IPS-15b (cell line): ENCODE results near the gene HARBI1.

Experiments used
- H3K27me3 ChIP-seq: one replicate; pipeline ENCODE4 v1.6.1; 2013; ENCODE audit warnings: low read length; ENCODE audit not compliant: control insufficient read depth, insufficient read depth
- H3K36me3 ChIP-seq: one replicate; pipeline ENCODE4 v1.6.1; 2013; ENCODE audit warnings: low read length; ENCODE audit not compliant: control insufficient read depth, insufficient read depth
- H3K4me1 ChIP-seq: one replicate; pipeline ENCODE4 v1.6.1; 2013; ENCODE audit warnings: mild to moderate bottlenecking, low read length; ENCODE audit not compliant: control insufficient read depth, insufficient read depth
- H3K4me3 ChIP-seq: one replicate; pipeline ENCODE4 v1.5.1; 2013; ENCODE audit warnings: low read depth, low read length
- H3K9ac ChIP-seq: one replicate; pipeline ENCODE4 v1.6.1; 2013; ENCODE audit warnings: low read depth, mild to moderate bottlenecking, low read length
- H3K9me3 ChIP-seq: one replicate; pipeline ENCODE4 v1.6.1; 2013; ENCODE audit warnings: mild to moderate bottlenecking, low read length; ENCODE audit not compliant: control insufficient read depth, insufficient read depth

Gene HARBI1

DNA sequence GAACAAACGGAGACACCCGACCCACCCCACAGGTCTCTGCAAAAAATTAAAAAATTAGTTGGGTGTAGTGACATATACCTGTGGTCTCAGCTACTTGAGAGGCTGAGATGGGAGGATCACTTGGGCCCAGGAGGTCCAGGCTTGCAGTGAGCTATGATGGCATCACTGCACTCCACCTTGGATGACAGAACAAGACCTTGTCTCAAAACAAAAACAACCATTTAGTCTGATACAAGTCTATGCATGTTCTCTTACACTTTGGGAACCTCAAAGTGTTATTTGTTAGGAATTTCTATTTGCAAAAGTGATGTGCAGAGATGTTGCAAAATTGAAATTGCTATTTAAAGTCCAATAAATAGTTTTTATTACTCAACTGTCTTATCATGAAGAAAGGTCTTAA is 14.6 kb upstream of the HARBI1 start:
- Histone ChIP-seq H3K4me3 (no peak overlapping the region), H3K9me3 (no peaks in the 10 kb centered on the region), H3K9ac (no peak overlapping the region), H3K27me3 (no peaks in the 10 kb centered on the region), H3K36me3 (no peaks in the 10 kb centered on the region), H3K4me1 (no peaks in the 10 kb centered on the region)

- Histone ChIP-seq H3K36me3 (no peaks in the 10 kb centered on the region), H3K9me3 (no peaks in the 10 kb centered on the region), H3K9ac (no peak overlapping the region), H3K4me3 (no peak overlapping the region), H3K4me1 (no peaks in the 10 kb centered on the region), H3K27me3 (no peaks in the 10 kb centered on the region)
These were observed 13.2 kb upstream of the HARBI1 start for GRCh38 chr11:46630237-46630636.

GRCh38 chr11:46628961-46629360 is 11.9 kb upstream of the HARBI1 start:
- Histone ChIP-seq H3K36me3 (no peaks in the 10 kb centered on the region), H3K9me3 (no peaks in the 10 kb centered on the region), H3K9ac (no peak overlapping the region), H3K4me3 (no peak overlapping the region), H3K27me3 (no peaks in the 10 kb centered on the region), H3K4me1 (no peaks in the 10 kb centered on the region)

- no peak overlapping the region for H3K4me3 ChIP-seq
- no peaks in the 10 kb centered on the region for H3K36me3 ChIP-seq
- no peaks in the 10 kb centered on the region for H3K27me3 ChIP-seq
- H3K9me3 ChIP-seq, result no peaks in the 10 kb centered on the region
- no peak overlapping the region for H3K9ac ChIP-seq
- H3K4me1 ChIP-seq, result no peaks in the 10 kb centered on the region
These were observed 8.4 kb upstream of the HARBI1 start for GRCh38 chr11:46625406-46625805.

DNA sequence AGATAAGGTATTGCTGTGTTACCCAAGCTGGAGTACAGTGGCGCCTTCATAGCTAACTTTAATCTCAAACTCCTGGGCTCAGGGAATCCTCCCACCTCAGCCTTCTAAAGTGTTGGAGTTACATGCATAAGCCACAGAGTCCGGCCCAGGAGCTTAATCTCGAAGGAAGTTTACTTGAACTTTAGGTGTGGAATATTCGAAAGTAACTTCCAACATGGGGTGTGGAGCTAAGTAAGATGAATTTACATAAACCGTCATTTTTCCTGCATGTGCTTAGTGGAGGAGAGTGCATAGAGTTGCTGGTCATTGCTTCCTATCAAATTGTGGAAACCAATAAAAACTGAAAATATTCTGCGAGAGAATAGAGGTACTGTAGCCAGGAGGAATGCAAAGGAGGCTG is 1.8 kb upstream of the HARBI1 start:
- peaks cover 4% of the 10 kb centered on the region for H3K4me1 ChIP-seq
- no peak overlapping the region for H3K9ac ChIP-seq
- no peaks in the 10 kb centered on the region for H3K9me3 ChIP-seq
- no peaks in the 10 kb centered on the region for H3K36me3 ChIP-seq
- H3K27me3 ChIP-seq, result no peaks in the 10 kb centered on the region
- no peak overlapping the region for H3K4me3 ChIP-seq

DNA sequence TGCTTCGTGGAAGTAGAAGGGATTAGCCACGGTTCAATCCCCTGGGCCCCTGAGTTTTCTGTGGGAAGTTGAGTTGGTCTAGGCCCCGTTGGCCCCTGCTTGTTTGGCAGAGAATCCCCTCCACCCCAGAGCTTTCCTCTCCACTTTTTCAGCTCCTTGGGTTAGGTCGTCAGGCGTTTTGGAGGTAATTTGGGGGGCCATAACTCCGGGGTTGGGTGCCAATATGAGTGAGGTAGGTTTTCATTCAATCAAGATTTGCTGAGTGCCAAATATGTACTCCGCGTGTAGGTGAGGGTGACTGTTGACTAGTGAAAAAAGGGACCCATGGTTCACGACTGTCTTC is 916 bp upstream of the HARBI1 start:
- H3K36me3 ChIP-seq, result no peaks in the 10 kb centered on the region
- peaks cover 4% of the 10 kb centered on the region for H3K4me1 ChIP-seq
- H3K4me3 ChIP-seq, result peak overlapping the region; percentile 100
- peak overlapping the region; percentile 99 for H3K9ac ChIP-seq
- no peaks in the 10 kb centered on the region for H3K27me3 ChIP-seq
- H3K9me3 ChIP-seq, result no peaks in the 10 kb centered on the region

GRCh38 chr11:46616551-46617133 is 385 bp downstream of the HARBI1 start:
- Histone ChIP-seq H3K4me1 (peaks cover 4% of the 10 kb centered on the region), H3K4me3 (peak overlapping the region; percentile 100)

DNA sequence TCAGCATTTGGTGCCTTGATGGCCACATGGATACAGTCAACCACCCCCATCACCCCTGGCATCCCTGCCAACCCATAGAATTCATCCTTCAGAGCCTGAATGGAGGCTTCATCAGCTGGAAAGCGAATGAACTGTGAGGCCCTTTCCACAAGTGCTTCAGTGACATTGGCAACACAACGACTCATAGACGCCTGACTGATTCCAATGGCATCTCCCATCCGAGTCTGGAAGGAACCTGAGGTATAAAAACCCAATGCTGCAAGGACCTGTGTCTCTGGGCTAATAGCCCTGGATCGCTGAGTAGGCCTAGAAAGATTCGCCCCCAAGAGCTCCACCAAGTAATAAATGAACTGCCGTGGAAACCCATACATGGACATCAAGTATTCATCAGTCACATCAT is 1.3 kb downstream of the HARBI1 start:
- Histone ChIP-seq H3K9me3 (no peaks in the 10 kb centered on the region), H3K27me3 (no peaks in the 10 kb centered on the region), H3K36me3 (no peaks in the 10 kb centered on the region), H3K4me3 (no peak overlapping the region), H3K9ac (no peak overlapping the region), H3K4me1 (peaks cover 4% of the 10 kb centered on the region)

More at GRCh38 chr11:46616551-46617133, 385 bp downstream of the HARBI1 start:
- Histone ChIP-seq H3K9ac (peak overlapping the region; percentile 99), H3K27me3 (no peaks in the 10 kb centered on the region), H3K36me3 (no peaks in the 10 kb centered on the region), H3K9me3 (no peaks in the 10 kb centered on the region)

DNA sequence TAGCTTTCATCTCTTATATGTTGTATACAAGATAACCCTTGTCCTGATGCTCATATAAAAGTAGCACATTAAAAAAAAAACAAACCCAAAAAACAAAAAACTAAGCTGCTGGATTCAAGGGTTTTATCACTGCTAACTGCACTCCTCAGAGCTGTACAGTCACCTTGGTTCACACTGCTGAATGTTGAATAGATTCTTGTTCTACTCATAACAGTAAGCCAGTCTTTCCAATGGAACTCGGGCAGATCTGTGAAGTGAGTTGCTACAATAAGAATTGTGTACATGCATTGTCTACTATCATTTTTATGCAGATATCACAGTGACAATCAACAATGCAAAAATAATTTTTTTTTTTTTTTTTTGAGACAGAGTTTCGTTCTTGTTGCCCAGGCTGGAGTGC is 4.7 kb downstream of the HARBI1 start:
- peaks cover 4% of the 10 kb centered on the region for H3K4me1 ChIP-seq
- no peaks in the 10 kb centered on the region for H3K36me3 ChIP-seq
- no peak overlapping the region for H3K9ac ChIP-seq
- H3K27me3 ChIP-seq, result no peaks in the 10 kb centered on the region
- H3K4me3 ChIP-seq, result no peak overlapping the region
- H3K9me3 ChIP-seq, result no peaks in the 10 kb centered on the region

DNA sequence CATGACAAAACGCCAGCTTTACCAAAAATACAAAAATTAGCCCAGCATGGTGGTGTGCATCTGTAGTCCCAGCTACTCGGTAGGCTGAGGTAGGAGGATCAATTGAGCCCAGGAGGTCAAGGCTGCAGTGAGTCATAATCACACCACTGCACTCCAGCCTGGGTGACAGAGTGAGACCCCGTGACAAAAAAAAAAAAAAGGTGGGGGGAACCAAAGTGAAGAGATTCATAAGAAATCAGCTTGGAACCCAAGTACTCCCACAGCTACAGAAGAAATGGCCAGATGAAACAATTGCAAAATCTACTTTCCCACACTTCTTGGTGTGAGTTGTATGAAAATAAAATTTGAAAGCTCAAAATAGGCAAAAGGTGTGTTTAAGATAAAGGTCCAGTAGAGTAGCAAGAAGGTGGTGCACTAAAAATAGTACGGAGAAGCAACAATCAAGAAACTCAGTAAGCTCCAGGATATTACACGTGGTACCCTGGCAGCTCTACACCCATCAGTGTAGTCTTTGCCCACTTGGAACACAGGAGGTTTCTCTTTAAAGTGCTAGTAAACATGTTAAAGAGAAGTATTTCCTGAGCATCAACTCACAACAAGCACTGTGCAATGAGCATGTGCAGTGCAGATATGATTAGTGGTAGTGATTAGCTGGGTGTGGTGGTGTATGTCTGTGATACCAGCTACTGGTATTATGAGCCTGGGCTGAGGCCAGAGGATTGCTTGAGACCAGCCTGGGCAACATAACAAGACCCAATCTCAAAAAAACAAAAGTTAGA is 5.3 kb downstream of the HARBI1 start:
- Histone ChIP-seq H3K9me3 (no peaks in the 10 kb centered on the region), H3K4me3 (no peak overlapping the region), H3K36me3 (no peaks in the 10 kb centered on the region), H3K9ac (no peak overlapping the region), H3K4me1 (peaks cover 4% of the 10 kb centered on the region), H3K27me3 (no peaks in the 10 kb centered on the region)

GRCh38 chr11:46609386-46609785 is 7.6 kb downstream of the HARBI1 start:
- Histone ChIP-seq H3K36me3 (no peaks in the 10 kb centered on the region), H3K27me3 (no peaks in the 10 kb centered on the region)

DNA sequence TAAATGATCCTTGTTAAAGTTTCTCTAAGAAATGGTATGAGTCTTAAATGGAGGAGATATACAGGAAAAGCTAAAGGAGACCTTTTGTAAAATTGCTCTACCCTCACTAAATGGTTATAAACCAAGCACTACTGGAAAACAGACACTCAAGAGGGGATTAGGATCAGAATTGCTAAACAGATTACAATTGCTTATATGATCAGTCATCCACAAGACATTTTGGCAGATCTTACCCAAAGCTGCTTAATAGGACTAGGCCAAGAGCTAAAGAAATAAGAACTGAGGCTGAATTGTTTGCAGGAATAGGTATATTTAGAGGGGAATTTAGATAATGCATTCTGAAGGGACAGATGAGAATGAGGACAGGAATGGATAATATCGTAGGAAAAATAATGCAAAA is 9.5 kb downstream of the HARBI1 start:
- no peaks in the 10 kb centered on the region for H3K9me3 ChIP-seq
- no peaks in the 10 kb centered on the region for H3K4me1 ChIP-seq
- H3K36me3 ChIP-seq, result no peaks in the 10 kb centered on the region
- H3K4me3 ChIP-seq, result no peak overlapping the region
- no peaks in the 10 kb centered on the region for H3K27me3 ChIP-seq
- H3K9ac ChIP-seq, result no peak overlapping the region

More at GRCh38 chr11:46609386-46609785, 7.6 kb downstream of the HARBI1 start:
- Histone ChIP-seq H3K4me1 (no peaks in the 10 kb centered on the region), H3K9me3 (no peaks in the 10 kb centered on the region), H3K9ac (no peak overlapping the region), H3K4me3 (no peak overlapping the region)
